Fibroblast of skin of abdomen (primary cell): ENCODE measurements around the gene LAMP5. TPM values are rescaled to one million over a fixed set of nuclear protein-coding genes. Genes with fewer than 3 reads are reported as not detected.
A peak's percentile ranks its signal among the peaks of the same experiment; 100 is the strongest.

Experiments used
- DNase-seq: peaks from one replicate; pipeline ENCODE4 v3.0.0-alpha.2; 2013
- polyA plus RNA-seq, 2 experiments: library from polyadenylated mRNA; unstranded; fragments of 120-200 nt; gene quantifications; one replicate each; pipeline ENCODE4 v1.2.1, GENCODE V29; 2013; ENCODE audit not compliant: insufficient read length in 2 of 2

LAMP5 gene, protein sequence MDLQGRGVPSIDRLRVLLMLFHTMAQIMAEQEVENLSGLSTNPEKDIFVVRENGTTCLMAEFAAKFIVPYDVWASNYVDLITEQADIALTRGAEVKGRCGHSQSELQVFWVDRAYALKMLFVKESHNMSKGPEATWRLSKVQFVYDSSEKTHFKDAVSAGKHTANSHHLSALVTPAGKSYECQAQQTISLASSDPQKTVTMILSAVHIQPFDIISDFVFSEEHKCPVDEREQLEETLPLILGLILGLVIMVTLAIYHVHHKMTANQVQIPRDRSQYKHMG
- polyA plus RNA-seq (2013, experiment 1 of 2; ENCODE audit: insufficient read length) = not detected
- not detected for polyA plus RNA-seq (2013, experiment 2 of 2; ENCODE audit: insufficient read length)

DNA sequence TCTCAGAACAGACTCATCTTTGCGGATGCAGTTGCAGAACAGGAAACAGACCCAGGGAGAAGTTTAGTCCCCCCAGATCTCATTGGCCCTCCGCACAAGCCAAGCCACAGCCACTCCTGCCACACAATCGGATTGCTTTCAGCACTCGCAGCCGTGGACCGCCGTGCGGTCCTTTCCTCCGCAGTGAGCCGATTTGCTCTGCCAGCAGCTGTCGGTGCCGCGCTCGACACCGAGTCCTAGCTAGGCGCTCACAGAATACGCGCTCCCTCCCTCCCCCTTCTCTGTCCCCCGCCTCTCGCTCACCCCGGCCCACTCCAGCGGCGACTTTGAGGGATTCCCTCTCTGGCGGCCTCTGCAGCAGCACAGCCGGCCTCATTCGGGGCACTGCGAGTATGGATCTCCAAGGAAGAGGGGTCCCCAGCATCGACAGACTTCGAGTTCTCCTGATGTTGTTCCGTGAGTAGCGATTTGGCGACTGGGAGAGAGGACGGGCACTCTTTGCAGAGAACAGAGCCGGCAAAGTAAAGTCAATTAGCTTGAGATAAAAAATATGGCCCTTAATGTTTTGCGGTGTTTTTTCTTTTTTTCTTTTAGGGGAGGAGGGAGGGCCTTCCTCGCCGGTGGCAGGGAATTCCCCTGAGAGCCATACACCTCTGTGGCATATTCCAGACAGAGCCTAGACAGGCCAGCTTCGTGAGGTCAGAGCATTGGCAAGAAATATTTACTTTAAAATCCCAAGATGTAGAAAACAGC lies at the start of gene LAMP5:
Gene LAMP5, plus strand, starts transcription at position 130 of the 753 bp plus-strand sequence. Its CDS starts 263 bp downstream, at position 393.
- peak; percentile 24 for DNase-seq

DNA sequence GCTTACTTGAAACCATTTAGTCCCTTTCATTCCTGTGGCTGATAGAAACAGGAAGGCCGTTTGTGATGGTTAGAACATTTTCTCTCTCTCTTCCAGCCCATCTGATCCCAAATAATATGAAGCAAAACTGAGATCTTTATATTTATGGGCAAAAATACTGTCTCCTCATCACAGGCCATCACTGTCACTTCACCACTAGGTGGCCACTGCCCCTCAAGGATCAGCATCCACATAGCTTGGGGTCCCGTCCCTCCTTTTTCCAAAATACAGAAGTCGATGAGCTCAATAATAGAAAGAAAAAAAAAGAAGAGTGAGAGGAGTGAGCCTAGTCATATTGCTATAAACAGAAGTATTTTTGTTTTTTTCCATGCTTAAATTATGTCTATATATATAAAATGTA lies 46.4 kb upstream of the LAMP5 start:
- no peak for DNase-seq

DNA sequence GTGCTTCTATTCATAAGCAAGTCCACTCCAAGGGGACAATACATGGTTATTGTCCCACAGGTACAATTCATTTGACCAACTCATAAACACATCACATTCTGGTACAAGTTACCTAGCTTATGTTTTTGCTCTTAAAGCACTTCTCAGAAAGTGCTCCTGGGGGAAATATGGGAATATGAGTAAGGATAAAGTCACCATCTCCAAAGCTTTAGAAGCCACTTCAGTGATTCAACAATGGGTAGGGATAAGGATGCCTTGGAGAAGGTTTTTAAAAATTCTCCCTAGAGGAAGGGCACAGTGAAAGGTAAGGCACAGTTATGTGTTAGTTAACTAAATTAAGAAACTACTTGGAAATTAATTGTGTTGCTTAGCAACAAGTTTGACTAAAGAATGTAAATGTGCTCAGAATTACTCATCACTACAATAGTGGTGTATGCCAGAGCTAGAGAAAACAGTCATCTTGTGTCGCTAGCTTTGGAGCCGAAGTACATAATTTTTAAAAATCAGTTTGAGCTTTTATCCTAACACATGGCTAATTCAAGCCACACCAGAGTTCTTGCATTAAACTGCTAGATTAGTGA lies 39.5 kb upstream of the LAMP5 start:
- DNase-seq = peak; percentile 31

DNA sequence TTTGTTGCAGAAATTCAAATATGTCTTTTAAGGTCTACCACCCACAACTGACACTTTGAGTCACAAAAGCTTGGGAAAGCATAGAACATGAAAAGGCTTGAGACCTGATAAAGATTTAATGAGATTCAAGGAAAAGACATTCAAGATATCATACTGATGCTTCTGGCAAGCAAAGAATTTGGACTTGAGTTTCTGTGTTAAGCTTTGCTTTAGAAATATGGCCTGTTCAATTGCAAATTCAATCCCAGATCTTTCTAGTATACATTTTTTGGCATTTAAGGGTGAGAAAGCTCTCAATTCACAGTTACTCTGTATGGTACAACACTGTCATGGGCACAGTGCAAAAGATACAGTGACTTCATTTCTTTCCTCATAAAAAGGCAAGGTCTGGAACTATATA lies 38.9 kb upstream of the LAMP5 start:
- no peak for DNase-seq

DNA sequence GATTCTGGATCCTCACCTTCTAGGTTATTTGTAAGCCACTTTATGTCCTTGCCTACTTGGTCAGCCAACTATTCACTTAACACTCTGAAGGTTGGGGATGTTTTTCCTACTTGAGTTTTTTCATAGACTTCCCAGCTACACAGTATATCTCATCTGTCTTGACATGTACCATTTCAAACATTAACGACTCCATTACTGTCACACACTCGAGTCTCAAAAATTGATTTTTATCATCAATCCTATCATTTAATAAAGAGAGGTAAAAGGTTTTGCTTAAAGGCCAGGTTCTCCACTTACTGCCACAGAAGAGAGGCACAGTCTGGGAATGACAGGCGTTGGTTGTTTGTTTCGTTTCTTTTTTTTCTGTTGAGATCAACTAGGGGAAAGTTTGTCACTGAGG lies 38.2 kb upstream of the LAMP5 start:
- DNase-seq = no peak

DNA sequence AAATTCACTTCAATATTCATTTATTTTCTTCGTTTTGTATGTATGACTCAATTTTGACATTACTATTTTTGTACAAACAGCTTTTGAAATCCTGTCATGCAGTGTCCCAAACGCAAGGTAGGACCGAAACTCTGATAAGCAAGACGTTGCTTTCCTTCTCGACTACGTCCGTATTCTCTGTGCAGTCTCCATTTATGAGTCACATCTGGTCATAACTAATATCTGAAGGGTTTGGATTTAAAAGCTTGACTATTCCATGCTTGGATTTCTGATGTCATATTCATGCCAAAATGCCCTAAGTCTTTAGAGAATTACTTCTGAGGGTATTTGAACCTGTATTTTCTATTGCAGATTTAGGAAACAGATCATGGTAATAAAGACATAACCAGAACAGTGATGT lies 37.8 kb upstream of the LAMP5 start:
- DNase-seq = no peak

DNA sequence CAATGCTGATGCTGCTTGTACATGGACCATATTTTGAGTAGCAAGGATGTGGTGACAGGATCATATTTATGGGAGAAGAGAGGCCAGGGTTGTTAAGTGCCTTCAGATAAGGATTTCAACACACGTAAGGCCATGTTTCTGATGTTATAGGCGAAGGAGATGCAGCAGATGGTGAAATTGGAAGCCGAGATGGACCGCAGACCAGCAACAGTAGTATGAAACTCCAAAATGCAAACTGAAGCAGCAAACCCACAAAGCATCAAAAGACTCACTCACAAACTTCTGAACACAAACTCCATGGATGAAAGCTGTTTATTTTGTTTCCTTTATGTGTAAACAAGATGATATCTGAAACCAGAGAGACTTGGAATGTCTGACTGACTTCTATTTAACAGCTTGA lies 35.6 kb upstream of the LAMP5 start:
- no peak for DNase-seq

DNA sequence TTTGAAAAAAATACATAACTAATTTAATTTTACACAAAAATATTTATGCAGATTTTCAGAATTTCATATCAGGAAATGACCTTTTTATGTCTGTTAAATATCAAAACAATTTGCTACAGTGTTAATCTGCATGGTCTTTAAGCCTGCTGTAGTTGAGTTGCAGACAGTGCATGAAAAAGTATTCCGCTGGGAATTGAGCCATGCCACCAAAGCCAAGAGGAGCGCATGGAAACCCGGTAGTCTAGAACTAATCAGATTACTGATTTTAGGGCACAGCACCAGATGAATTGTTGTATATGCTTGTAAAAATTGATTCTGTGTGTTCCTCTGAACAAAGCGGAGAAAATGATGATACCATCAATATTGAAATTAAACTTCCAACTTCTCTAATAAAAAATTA lies 34.3 kb upstream of the LAMP5 start:
- DNase-seq = no peak

DNA sequence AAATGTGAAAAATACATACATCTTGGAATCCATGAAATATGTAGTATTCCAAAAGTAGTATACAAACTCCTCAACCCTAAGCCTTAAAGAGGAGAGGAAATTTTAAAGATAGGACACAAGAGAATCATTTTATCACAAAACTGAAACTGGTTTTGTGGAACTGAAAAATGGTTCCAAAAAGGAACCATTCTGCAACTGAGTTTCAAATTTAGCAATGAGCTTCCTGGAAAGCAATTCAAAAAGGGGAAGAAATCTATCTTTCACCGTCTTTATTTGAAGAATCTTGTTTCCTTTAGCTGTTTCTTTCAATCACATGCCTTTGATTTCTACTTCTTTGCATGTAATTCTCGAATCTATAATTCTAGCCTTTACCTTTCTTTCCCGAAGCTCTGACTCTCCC lies 32.2 kb upstream of the LAMP5 start:
- no peak for DNase-seq

DNA sequence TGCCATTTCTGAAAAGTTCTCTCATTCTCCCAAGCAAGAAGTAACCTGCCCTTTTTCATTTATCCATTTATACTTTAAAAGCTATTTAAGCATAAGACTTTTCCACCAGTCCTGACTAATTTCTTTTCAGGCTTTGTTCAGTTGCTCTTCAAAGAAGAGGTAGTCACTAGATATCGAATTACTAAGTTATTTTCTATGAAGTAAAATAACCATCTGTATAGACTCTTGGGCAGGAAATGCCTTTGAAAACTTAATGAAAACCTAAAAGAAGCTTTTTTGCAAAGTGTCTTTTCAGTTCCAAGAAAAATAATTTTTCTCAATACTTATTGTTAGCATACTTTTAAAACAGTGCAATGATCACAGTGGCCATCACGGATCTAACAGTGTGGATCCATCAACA lies 31.3 kb upstream of the LAMP5 start:
- DNase-seq = no peak

DNA sequence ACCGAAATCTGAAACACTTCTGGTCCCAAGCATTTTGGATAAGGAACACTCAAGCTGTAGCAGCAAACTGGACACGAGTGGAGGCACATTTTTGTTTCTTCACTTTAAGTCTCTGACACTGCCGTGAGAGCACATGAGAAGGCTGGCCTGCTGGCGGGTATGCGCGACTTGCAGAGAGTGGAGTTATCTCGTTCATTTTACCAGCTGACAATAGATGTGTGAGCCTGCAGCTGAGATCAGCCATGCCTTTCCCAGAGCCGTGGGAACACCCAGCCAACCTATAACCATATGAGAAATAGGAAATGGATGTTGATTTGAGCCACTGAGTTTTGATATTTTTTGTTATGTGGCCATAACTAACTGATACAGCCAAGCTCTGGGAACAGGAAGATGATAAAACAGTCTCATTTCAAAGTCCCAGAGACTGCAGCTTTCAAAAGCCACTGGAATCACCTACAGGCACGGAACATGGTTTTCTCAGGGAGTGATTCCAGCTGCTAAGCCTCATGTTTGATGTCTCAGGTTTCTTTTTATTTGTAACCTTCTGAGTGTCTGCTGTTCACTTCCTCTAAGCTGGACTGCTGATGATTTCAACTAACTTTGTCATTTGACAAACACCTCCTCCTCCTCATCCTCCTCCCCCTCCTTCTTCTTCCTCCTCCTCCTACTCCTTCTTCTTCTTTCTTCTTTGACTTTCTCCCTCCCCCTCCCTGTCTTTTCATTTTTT lies 28.6 kb upstream of the LAMP5 start:
- no peak for DNase-seq

DNA sequence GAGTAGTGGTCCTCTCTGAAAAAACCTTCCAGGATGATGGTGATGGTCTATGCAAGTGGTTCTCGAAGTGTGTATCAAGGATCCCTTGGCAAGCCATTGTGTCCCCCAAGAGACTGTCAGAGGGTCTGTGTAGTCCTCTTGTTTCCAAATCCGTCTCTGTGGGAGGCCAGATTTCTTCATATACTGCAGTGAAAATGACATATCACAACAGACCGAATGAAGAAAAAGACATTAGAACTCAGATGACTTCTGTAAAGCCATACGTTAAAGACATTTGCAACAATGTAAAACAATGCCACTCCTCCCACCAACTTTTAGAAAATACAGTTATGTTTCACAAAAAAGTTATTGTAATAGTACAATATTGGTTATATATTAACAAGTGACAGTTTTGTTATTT lies 27.2 kb upstream of the LAMP5 start:
- no peak for DNase-seq

DNA sequence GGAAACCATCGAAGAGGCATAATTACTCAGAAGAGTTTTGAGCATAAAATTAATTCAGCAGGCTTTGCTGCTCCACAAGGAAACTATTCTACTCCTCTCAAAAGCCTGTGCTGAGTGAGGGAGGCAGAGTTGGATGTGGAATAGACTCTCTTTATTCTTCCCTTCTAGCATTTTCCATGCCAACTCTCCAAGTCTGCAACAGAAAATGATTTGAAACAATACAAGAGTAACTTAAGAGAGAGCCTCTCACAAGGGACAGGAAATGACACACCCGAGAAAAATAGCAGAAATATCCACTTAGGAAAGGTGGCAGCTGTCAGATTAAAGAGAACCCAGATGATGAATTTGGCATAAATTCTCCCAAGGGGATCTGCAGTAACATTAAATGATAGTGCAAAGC lies 26.3 kb upstream of the LAMP5 start:
- no peak for DNase-seq

DNA sequence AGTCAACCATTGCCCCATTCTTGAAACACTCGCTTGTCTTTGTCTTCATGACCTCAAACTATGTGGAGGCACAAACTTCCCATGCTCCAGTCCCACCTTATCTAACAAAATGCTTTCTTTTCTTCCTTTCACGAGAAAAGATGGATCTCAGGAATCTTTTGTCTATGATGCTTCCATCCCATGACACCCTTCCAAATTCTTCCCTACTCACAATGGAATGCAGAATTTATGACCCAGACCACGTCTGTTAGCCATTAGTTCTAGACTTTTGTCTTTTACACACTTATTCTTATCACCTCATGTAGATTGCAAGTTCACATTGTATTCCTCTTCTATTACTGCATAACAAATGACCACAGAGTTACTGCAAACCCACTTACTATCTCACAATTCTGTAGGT lies 24.2 kb upstream of the LAMP5 start:
- peak; percentile 19 for DNase-seq

DNA sequence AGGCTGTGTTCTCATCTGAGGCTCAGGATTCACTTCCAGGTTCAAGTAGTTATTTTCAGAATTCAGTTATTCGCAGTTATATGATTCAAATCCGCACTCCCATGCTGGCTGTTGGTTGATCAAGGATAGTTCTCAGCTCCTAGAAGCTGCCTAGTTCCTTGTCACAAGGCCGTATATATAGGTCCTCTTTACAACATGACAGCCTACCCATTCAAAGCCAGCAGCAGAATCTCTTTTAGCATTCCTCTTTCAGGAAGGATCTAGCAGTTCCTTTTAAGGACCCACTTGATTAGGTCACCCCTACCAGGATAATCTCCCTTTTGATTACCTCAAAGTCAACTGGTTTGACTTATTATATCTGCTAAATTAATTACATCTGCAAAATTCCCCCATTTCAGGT lies 23.8 kb upstream of the LAMP5 start:
- no peak for DNase-seq

DNA sequence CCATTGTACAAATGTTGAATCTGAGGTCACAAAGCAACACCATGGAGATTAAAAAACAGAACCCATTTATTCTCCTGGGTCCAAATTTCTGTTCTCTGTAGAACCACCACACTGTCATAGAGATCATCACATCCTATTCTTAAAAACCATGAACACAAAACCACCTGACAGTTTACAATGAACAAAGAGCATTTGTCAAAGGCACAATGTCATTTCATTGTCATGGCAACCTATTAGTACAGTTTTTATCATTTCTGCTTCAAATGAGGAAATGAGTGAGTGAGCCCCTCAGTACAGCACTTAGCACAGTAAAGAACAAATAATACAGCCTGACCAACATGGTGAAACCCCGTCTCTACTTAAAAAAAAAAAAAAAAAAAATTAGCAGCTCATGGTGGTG lies 23.1 kb upstream of the LAMP5 start:
- no peak for DNase-seq

DNA sequence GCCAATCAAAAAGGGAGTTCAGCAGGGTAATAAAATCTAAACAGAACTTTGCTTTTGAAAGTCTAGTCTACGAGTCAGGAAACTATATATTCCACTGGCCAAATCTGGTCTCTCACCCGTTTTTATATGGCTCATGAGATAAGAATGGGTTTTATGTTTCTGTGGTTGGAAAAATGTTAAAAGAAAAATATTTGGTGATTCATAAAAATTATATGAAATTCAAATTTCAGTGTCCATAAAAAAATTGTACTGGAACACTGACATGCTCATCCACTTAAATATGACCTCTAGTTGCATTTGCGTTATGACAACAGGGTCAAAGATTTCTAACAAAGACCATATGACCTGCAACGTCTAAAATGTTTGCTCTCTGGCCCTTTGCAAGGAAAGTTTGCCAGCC lies 22.3 kb upstream of the LAMP5 start:
- DNase-seq = peak; percentile 28

DNA sequence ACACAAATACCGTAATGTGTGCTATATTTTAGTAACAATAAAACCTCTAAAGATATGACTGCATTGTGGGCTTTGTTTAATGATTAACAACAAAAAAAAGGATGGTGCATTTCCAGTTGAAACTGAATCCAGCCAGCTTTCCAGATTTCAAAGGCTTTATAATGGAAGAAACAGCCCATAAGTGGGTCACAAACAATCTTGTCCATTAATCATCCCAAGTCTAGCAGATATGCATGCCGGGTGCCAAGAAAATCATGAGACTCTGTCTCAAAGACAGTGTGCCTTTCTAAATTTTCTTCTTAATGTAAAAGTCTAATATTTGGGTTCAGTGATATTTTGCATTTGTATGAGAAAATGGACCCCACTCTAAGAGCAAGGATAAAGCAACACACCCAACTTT lies 20.6 kb upstream of the LAMP5 start:
- DNase-seq = no peak

DNA sequence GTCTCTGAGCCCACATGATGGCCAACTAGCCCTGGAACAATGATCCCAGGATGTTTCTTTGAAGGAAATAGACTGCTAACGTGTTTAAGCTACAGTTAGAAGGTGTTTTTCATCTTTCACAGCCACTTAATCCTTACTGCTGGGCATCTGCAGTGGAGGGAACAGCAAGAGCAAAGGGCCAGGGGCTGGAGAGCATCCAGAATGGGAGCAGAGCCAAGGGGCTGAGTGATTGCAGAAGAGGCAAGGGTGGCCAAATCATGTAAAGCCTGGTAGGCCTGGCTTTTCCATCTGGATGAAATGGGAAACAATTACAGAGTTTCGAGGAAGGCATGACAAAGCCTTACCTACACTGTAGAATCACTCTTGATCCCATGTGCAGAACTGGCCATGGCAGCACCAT lies 18.7 kb upstream of the LAMP5 start:
- no peak for DNase-seq

DNA sequence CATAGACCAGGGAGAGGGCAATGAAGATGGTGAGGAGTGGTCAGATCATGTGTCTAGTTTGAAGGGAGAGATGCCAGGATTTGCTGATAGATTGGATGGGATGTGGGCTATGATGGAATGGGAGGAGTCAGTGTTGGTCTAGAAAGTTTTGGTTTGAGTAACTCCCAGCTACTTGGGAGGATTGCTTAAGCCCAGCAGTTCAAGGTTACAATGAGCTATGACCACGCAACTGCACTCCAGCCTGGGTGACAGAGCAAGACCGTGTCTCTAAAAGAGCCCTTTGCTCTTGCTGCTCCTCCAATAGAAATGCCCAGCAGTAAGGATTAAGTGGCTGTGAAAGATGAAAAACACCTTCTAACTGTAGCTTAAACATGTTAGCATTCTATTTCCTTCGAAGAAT lies 18.2 kb upstream of the LAMP5 start:
- no peak for DNase-seq

DNA sequence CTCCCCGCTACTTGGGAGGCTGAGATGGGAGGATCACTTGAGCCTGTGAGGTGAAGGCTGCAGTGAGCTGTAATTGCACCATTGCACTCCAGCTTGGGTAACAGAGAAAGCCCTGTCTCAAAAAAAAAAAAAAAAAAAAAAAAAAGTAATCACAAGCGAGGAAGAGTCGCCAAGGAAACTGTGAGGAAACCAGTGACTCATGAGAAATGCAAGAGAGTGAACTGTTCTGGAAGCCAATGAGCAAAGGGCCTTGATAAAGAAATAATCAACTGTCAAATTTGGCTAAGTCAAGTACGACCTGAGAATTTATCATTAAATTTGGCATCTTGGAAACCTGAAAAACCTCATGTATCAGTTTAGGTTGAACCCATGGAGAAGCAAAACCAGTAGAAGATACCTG lies 16.1 kb upstream of the LAMP5 start:
- no peak for DNase-seq

DNA sequence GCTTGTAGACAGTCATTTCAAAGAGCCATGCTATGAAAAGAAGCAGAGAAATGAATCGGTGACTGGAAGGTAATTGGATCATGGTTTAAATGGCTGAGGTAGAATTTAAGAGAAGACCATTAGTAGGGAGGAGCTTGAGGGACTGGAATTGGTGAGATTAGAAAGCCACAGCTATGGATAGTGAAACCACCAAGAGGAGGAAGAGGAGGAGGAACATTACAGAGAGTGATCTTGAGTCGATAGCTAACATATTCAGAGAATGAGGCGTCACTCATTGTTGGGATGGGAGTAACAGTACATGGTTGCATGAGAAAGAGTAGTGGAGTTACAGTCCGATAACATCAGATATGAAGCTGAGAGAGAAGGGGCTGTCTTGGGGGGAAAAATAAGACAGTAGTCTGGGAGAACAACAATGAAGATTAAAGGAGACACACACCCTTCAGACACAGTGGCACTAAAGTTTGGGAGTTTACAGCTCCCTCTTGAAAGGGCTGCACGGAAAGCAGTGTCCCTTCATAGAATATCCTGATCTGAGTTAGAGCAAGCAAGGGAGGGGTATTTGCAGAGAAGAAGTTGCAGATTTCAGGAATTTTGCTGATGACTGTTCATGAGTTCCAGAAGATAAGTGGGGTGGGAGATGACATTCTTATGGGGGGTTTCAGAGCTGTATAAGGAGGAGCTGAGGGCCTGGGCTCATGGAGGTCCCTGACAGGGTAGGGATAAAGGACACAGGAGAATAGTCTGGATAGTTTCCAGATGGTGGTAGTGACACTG lies 15.1 kb upstream of the LAMP5 start:
- DNase-seq = no peak
